ENCODE measurements around the gene CTNNA1.

CTNNA1 gene

GRCh38 chr5:138844812-138845513 lies 91.7 kb downstream of the CTNNA1 start:
- Mint-ChIP-seq H3K27ac (peak overlapping the region; percentile 56 to 76 (median 70)), H3K4me1 (peaks cover 67% of the 10 kb centered on the region), H3K27me3 (ENCODE audit: low read depth) (no peaks in the 10 kb centered on the region), H3K4me3 (no peak overlapping the region), H3K9me3 (no peaks in the 10 kb centered on the region), H3K36me3 (ENCODE audit: low read depth) (peaks cover 11% of the 10 kb centered on the region)
- TF ChIP-seq, protein P1, sequence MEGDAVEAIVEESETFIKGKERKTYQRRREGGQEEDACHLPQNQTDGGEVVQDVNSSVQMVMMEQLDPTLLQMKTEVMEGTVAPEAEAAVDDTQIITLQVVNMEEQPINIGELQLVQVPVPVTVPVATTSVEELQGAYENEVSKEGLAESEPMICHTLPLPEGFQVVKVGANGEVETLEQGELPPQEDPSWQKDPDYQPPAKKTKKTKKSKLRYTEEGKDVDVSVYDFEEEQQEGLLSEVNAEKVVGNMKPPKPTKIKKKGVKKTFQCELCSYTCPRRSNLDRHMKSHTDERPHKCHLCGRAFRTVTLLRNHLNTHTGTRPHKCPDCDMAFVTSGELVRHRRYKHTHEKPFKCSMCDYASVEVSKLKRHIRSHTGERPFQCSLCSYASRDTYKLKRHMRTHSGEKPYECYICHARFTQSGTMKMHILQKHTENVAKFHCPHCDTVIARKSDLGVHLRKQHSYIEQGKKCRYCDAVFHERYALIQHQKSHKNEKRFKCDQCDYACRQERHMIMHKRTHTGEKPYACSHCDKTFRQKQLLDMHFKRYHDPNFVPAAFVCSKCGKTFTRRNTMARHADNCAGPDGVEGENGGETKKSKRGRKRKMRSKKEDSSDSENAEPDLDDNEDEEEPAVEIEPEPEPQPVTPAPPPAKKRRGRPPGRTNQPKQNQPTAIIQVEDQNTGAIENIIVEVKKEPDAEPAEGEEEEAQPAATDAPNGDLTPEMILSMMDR (IDR thresholded peaks at IDR 0.05; ENCODE audit: unreplicated experiment in 3 of 3) = no peak

GRCh38 chr5:138849439-138849838 lies 96.2 kb downstream of the CTNNA1 start:
- TF ChIP-seq, protein P1 (IDR thresholded peaks at IDR 0.05; ENCODE audit: unreplicated experiment in 3 of 3) = no peak
- H3K27ac Mint-ChIP-seq = peak overlapping the region in 2 of 3 experiments; percentile 30 to 58
- H3K4me1 Mint-ChIP-seq = peaks cover 60% of the 10 kb centered on the region
- no peak overlapping the region for H3K4me3 Mint-ChIP-seq
- no peaks in the 10 kb centered on the region for H3K27me3 Mint-ChIP-seq (ENCODE audit: low read depth)
- peaks cover 11% of the 10 kb centered on the region for H3K36me3 Mint-ChIP-seq (ENCODE audit: low read depth)
- no peaks in the 10 kb centered on the region for H3K9me3 Mint-ChIP-seq

- H3K4me1 Mint-ChIP-seq = peaks cover 56% of the 10 kb centered on the region
- no peaks in the 10 kb centered on the region for H3K27me3 Mint-ChIP-seq (ENCODE audit: low read depth)
- peaks cover 11% of the 10 kb centered on the region for H3K36me3 Mint-ChIP-seq (ENCODE audit: low read depth)
- H3K27ac Mint-ChIP-seq = peak overlapping the region in 2 of 3 experiments; percentile 5 to 9
- TF ChIP-seq, protein P1 (IDR thresholded peaks at IDR 0.05; ENCODE audit: unreplicated experiment in 3 of 3) = no peak
- no peak overlapping the region for H3K4me3 Mint-ChIP-seq
- H3K9me3 Mint-ChIP-seq = no peaks in the 10 kb centered on the region
These were observed 96.7 kb downstream of the CTNNA1 start for GRCh38 chr5:138849882-138850281.

DNA sequence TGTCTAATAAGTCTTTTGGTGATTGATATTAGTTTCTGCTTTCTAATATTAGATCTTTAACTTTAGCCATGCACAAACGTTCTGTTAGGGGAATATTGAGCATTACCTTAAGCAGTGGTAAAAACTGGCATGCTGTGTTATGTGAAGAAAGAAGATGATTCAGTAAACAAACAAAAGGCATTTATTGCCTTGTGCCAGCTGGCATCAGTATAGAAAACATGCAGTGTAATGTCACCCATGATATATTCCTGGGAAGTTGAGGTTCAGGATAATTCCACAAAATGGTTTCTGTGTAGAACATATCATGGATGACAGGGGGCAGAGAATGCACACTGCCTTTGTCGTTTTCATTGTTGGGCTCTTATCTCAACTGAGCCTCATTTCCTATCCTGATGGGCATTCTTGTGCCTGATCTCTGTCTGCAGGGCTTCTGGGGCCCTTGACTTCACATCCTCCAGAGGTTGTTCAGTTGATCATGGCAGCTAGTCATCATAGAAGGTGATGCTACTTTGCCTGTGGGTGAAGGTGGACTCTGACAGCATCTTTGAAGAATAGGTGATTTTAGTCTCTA lies 97.7 kb downstream of the CTNNA1 start:
- H3K27me3 Mint-ChIP-seq (ENCODE audit: low read depth) = no peaks in the 10 kb centered on the region

GRCh38 chr5:138853132-138853531 lies 99.9 kb downstream of the CTNNA1 start:
- peaks cover 33% of the 10 kb centered on the region for H3K4me1 Mint-ChIP-seq
- peak overlapping the region; percentile 17 to 90 (median 56) for H3K27ac Mint-ChIP-seq
- no peaks in the 10 kb centered on the region for H3K27me3 Mint-ChIP-seq (ENCODE audit: low read depth)
- no peak overlapping the region for H3K4me3 Mint-ChIP-seq
- TF ChIP-seq, protein P1 (IDR thresholded peaks at IDR 0.05; ENCODE audit: unreplicated experiment in 3 of 3) = no peak
- H3K9me3 Mint-ChIP-seq = no peaks in the 10 kb centered on the region
- peaks cover 15% of the 10 kb centered on the region for H3K36me3 Mint-ChIP-seq (ENCODE audit: low read depth)

More for the DNA sequence above, 97.7 kb downstream of the CTNNA1 start:
- H3K36me3 Mint-ChIP-seq (ENCODE audit: low read depth) = peaks cover 10% of the 10 kb centered on the region
- no peaks in the 10 kb centered on the region for H3K9me3 Mint-ChIP-seq
- no peak overlapping the region for H3K27ac Mint-ChIP-seq
- TF ChIP-seq, protein P1 (IDR thresholded peaks at IDR 0.05; ENCODE audit: unreplicated experiment in 3 of 3) = no peak
- no peak overlapping the region for H3K4me3 Mint-ChIP-seq
- peaks cover 47% of the 10 kb centered on the region for H3K4me1 Mint-ChIP-seq
